Thymus (tissue), 11 donors: ENCODE data around the gene IGF2R. TPM values are rescaled to one million over a fixed set of nuclear protein-coding genes. Genes with fewer than 3 reads are reported as not detected.

Experiments
- DNase-seq, 9 donors: peaks; one replicate each; pipeline ENCODE4 v3.0.0-alpha.2; 2013; ENCODE audit warnings: low spot score in 9 of 9, low read depth in 6 of 9, missing footprints in 1 of 9
- H3K27ac ChIP-seq, 2 donors: one replicate each; pipeline ENCODE4 v1.5.1; 2013; ENCODE audit warnings: control low read depth in 1 of 2, low read depth in 1 of 2, low read length in 1 of 2, mild to moderate bottlenecking in 1 of 2, moderate library complexity in 1 of 2
- H3K27me3 ChIP-seq, 2 donors: one replicate each; pipeline ENCODE4 v1.5.1; 2013; ENCODE audit warnings: low read length in 1 of 2; ENCODE audit not compliant: control insufficient read depth in 2 of 2, insufficient read depth in 1 of 2
- H3K36me3 ChIP-seq, 2 donors: one replicate each; pipeline ENCODE4 v1.5.1; 2013; ENCODE audit warnings: low read length in 1 of 2, mild to moderate bottlenecking in 1 of 2, moderate library complexity in 1 of 2; ENCODE audit not compliant: control insufficient read depth in 2 of 2, insufficient read depth in 2 of 2
- H3K4me1 ChIP-seq, 2 donors: one replicate each; pipeline ENCODE4 v1.5.1; 2013; ENCODE audit warnings: low read length in 2 of 2; ENCODE audit not compliant: control insufficient read depth in 2 of 2, insufficient read depth in 2 of 2
- H3K4me3 ChIP-seq, 2 donors: one replicate each; pipeline ENCODE4 v1.5.1; 2013; ENCODE audit warnings: low read length in 2 of 2, control low read depth in 1 of 2, mild to moderate bottlenecking in 1 of 2
- H3K9me3 ChIP-seq, 2 donors: one replicate each; pipeline ENCODE4 v1.5.1; 2013; ENCODE audit warnings: low read length in 1 of 2, mild to moderate bottlenecking in 1 of 2; ENCODE audit not compliant: control insufficient read depth in 2 of 2, insufficient read depth in 1 of 2
- WGBS: extraction: QIAGEN DNeasy Blood & Tissue Kit; methylation state at CpG from one replicate; pipeline ENCODE4 v1.1.7; 2013; 5-methylcytosine and 5-hydroxymethylcytosine counted together
- polyA plus RNA-seq: library from polyadenylated mRNA; stranded (reverse); fragments of 200-250 nt; gene quantifications from one replicate; pipeline ENCODE4 v1.2.3, GENCODE V29; 2013
- total RNA-seq: library from RNA; stranded (reverse); fragments of 120-200 nt; gene quantifications from one replicate; pipeline ENCODE4 v1.2.4, GENCODE V29; 2013
- donor health status: healthy.

Gene IGF2R
- total and polyA plus RNA-seq, 2 donors: 16.3 to 16.6 TPM

- no peaks in the 10 kb centered on the region for H3K27me3 ChIP-seq
- H3K36me3 ChIP-seq: peaks cover 10 to 26% of the 10 kb centered on the region in 2 donors
- H3K27ac ChIP-seq: peak overlapping the region in 1 of 2 donors; percentile 42
- no peak for DNase-seq
- WGBS: 82% methylated on average over 2 of the region's 2 CpGs
- peaks cover 0 to 4% of the 10 kb centered on the region in 2 donors for H3K9me3 ChIP-seq
- no peak overlapping the region for H3K4me3 ChIP-seq
- peaks cover 31 to 32% of the 10 kb centered on the region in 2 donors for H3K4me1 ChIP-seq
These were observed 45.9 kb downstream of the IGF2R start for GRCh38 chr6:160014869-160015182.

GRCh38 chr6:160015778-160016684 is 47.1 kb downstream of the IGF2R start:
- Histone ChIP-seq H3K36me3 (peaks cover 6 to 14% of the 10 kb centered on the region in 2 donors), H3K27ac (peak overlapping the region; percentile 48 to 80), H3K27me3 (no peaks in the 10 kb centered on the region), H3K4me3 (no peak overlapping the region), H3K9me3 (peaks cover 0 to 4% of the 10 kb centered on the region in 2 donors), H3K4me1 (peaks cover 31 to 32% of the 10 kb centered on the region in 2 donors)
- 19% methylated on average over 10 of the region's 10 CpGs for WGBS
- DNase-seq: peak in 5 of 9 donors; percentile 25 to 72 (median 42)

- WGBS: 98% methylated on average over 1 of the region's 1 CpG
- H3K27me3 ChIP-seq: no peaks in the 10 kb centered on the region
- H3K9me3 ChIP-seq: no peaks in the 10 kb centered on the region
- no peak overlapping the region for H3K27ac ChIP-seq
- peaks cover 27 to 29% of the 10 kb centered on the region in 2 donors for H3K36me3 ChIP-seq
- no peak overlapping the region for H3K4me3 ChIP-seq
- no peak for DNase-seq
- H3K4me1 ChIP-seq: peaks cover 1 to 3% of the 10 kb centered on the region in 2 donors
These were observed 53.2 kb downstream of the IGF2R start for GRCh38 chr6:160022101-160022500.

- Histone ChIP-seq H3K4me3 (no peak overlapping the region), H3K27me3 (no peaks in the 10 kb centered on the region), H3K4me1 (peaks cover 5 to 8% of the 10 kb centered on the region in 2 donors), H3K9me3 (no peaks in the 10 kb centered on the region), H3K27ac (no peak overlapping the region), H3K36me3 (peaks cover 33 to 36% of the 10 kb centered on the region in 2 donors)
- 99% methylated on average over 3 of the region's 3 CpGs for WGBS
- DNase-seq: no peak
These were observed 53.9 kb downstream of the IGF2R start for GRCh38 chr6:160022793-160023192.

GRCh38 chr6:160024152-160024551 is 55.3 kb downstream of the IGF2R start:
- H3K9me3 ChIP-seq: no peaks in the 10 kb centered on the region
- no peak overlapping the region for H3K4me3 ChIP-seq
- no peaks in the 10 kb centered on the region for H3K27me3 ChIP-seq
- WGBS: 98% methylated on average over 8 of the region's 8 CpGs
- H3K4me1 ChIP-seq: peaks cover 16 to 21% of the 10 kb centered on the region in 2 donors
- peaks cover 36 to 40% of the 10 kb centered on the region in 2 donors for H3K36me3 ChIP-seq
- no peak for DNase-seq
- H3K27ac ChIP-seq: no peak overlapping the region

- Histone ChIP-seq H3K4me1 (peaks cover 30 to 38% of the 10 kb centered on the region in 2 donors), H3K4me3 (no peak overlapping the region), H3K36me3 (peaks cover 44 to 61% of the 10 kb centered on the region in 2 donors), H3K27me3 (no peaks in the 10 kb centered on the region), H3K27ac (peak overlapping the region in 1 of 2 donors; percentile 83), H3K9me3 (no peaks in the 10 kb centered on the region)
- WGBS: 97% methylated on average over 11 of the region's 11 CpGs
- no peak for DNase-seq
These were observed 58.2 kb downstream of the IGF2R start for GRCh38 chr6:160027076-160027475.

GRCh38 chr6:160027931-160028330 is 59.0 kb downstream of the IGF2R start:
- Histone ChIP-seq H3K27me3 (no peaks in the 10 kb centered on the region), H3K4me1 (peaks cover 30 to 38% of the 10 kb centered on the region in 2 donors), H3K27ac (peak overlapping the region; percentile 58 to 83), H3K36me3 (peaks cover 47 to 69% of the 10 kb centered on the region in 2 donors), H3K4me3 (no peak overlapping the region), H3K9me3 (no peaks in the 10 kb centered on the region)
- 56% methylated on average over 10 of the region's 10 CpGs for WGBS
- no peak for DNase-seq

GRCh38 chr6:160028487-160029275 is 59.8 kb downstream of the IGF2R start:
- no peak overlapping the region for H3K4me3 ChIP-seq
- H3K9me3 ChIP-seq: no peaks in the 10 kb centered on the region
- peaks cover 48 to 74% of the 10 kb centered on the region in 2 donors for H3K36me3 ChIP-seq
- no peaks in the 10 kb centered on the region for H3K27me3 ChIP-seq
- 56% methylated on average over 8 of the region's 8 CpGs for whole genome bisulfite sequencing
- H3K4me1 ChIP-seq: peaks cover 30 to 38% of the 10 kb centered on the region in 2 donors
- H3K27ac ChIP-seq: peak overlapping the region; percentile 58 to 83
- DNase-seq: peak in 4 of 9 donors; percentile 55 to 85 (median 57)

- peaks cover 49 to 75% of the 10 kb centered on the region in 2 donors for H3K36me3 ChIP-seq
- 94% methylated on average over 11 of the region's 11 CpGs for WGBS
- no peak for DNase-seq
These were observed 60.6 kb downstream of the IGF2R start for GRCh38 chr6:160029525-160029924.

More at GRCh38 chr6:160029525-160029924, 60.6 kb downstream of the IGF2R start:
- no peak overlapping the region for H3K4me3 ChIP-seq
- H3K27ac ChIP-seq: peak overlapping the region in 1 of 2 donors; percentile 83
- peaks cover 30 to 38% of the 10 kb centered on the region in 2 donors for H3K4me1 ChIP-seq
- no peaks in the 10 kb centered on the region for H3K9me3 ChIP-seq
- H3K27me3 ChIP-seq: no peaks in the 10 kb centered on the region
